Measurements from ENCODE around the gene GLIS1. TPM values are rescaled to one million over a fixed set of nuclear protein-coding genes. Genes with fewer than 3 reads are reported as not detected.

Gene GLIS1
- total and polyA plus RNA-seq, 2 experiments from 2014 or later: 0.26 to 0.31 TPM

- TF ChIP-seq STAT1 (IDR thresholded peaks at IDR 0.05; ENCODE audit: unreplicated experiment): no peak
- TF ChIP-seq, protein P1, sequence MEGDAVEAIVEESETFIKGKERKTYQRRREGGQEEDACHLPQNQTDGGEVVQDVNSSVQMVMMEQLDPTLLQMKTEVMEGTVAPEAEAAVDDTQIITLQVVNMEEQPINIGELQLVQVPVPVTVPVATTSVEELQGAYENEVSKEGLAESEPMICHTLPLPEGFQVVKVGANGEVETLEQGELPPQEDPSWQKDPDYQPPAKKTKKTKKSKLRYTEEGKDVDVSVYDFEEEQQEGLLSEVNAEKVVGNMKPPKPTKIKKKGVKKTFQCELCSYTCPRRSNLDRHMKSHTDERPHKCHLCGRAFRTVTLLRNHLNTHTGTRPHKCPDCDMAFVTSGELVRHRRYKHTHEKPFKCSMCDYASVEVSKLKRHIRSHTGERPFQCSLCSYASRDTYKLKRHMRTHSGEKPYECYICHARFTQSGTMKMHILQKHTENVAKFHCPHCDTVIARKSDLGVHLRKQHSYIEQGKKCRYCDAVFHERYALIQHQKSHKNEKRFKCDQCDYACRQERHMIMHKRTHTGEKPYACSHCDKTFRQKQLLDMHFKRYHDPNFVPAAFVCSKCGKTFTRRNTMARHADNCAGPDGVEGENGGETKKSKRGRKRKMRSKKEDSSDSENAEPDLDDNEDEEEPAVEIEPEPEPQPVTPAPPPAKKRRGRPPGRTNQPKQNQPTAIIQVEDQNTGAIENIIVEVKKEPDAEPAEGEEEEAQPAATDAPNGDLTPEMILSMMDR (conservative IDR thresholded peaks at IDR 0.05; ENCODE audit: low read depth in 2 of 2): no peak
- TF ChIP-seq ZNF331 (CRISPR knock-in tag; IDR thresholded peaks at IDR 0.05; ENCODE audit: low read depth): no peak
- TF ChIP-seq ETS1 (IDR thresholded peaks at IDR 0.05): no peak
- TF ChIP-seq, protein P2, sequence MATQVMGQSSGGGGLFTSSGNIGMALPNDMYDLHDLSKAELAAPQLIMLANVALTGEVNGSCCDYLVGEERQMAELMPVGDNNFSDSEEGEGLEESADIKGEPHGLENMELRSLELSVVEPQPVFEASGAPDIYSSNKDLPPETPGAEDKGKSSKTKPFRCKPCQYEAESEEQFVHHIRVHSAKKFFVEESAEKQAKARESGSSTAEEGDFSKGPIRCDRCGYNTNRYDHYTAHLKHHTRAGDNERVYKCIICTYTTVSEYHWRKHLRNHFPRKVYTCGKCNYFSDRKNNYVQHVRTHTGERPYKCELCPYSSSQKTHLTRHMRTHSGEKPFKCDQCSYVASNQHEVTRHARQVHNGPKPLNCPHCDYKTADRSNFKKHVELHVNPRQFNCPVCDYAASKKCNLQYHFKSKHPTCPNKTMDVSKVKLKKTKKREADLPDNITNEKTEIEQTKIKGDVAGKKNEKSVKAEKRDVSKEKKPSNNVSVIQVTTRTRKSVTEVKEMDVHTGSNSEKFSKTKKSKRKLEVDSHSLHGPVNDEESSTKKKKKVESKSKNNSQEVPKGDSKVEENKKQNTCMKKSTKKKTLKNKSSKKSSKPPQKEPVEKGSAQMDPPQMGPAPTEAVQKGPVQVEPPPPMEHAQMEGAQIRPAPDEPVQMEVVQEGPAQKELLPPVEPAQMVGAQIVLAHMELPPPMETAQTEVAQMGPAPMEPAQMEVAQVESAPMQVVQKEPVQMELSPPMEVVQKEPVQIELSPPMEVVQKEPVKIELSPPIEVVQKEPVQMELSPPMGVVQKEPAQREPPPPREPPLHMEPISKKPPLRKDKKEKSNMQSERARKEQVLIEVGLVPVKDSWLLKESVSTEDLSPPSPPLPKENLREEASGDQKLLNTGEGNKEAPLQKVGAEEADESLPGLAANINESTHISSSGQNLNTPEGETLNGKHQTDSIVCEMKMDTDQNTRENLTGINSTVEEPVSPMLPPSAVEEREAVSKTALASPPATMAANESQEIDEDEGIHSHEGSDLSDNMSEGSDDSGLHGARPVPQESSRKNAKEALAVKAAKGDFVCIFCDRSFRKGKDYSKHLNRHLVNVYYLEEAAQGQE (IDR thresholded peaks at IDR 0.05; ENCODE audit: unreplicated experiment): no peak
- TF ChIP-seq POLR2AphosphoS5 (IDR thresholded peaks at IDR 0.05; ENCODE audit: low read depth): no peak
- no peak for TF ChIP-seq NANOG (IDR thresholded peaks at IDR 0.05; ENCODE audit: borderline replicate concordance)
Measured at GRCh38 chr1:53558739-53559315, 180.1 kb downstream of the GLIS1 start (continued).

GRCh38 chr1:53557830-53558738, 180.9 kb downstream of the GLIS1 start:
- TF ChIP-seq, protein P3, sequence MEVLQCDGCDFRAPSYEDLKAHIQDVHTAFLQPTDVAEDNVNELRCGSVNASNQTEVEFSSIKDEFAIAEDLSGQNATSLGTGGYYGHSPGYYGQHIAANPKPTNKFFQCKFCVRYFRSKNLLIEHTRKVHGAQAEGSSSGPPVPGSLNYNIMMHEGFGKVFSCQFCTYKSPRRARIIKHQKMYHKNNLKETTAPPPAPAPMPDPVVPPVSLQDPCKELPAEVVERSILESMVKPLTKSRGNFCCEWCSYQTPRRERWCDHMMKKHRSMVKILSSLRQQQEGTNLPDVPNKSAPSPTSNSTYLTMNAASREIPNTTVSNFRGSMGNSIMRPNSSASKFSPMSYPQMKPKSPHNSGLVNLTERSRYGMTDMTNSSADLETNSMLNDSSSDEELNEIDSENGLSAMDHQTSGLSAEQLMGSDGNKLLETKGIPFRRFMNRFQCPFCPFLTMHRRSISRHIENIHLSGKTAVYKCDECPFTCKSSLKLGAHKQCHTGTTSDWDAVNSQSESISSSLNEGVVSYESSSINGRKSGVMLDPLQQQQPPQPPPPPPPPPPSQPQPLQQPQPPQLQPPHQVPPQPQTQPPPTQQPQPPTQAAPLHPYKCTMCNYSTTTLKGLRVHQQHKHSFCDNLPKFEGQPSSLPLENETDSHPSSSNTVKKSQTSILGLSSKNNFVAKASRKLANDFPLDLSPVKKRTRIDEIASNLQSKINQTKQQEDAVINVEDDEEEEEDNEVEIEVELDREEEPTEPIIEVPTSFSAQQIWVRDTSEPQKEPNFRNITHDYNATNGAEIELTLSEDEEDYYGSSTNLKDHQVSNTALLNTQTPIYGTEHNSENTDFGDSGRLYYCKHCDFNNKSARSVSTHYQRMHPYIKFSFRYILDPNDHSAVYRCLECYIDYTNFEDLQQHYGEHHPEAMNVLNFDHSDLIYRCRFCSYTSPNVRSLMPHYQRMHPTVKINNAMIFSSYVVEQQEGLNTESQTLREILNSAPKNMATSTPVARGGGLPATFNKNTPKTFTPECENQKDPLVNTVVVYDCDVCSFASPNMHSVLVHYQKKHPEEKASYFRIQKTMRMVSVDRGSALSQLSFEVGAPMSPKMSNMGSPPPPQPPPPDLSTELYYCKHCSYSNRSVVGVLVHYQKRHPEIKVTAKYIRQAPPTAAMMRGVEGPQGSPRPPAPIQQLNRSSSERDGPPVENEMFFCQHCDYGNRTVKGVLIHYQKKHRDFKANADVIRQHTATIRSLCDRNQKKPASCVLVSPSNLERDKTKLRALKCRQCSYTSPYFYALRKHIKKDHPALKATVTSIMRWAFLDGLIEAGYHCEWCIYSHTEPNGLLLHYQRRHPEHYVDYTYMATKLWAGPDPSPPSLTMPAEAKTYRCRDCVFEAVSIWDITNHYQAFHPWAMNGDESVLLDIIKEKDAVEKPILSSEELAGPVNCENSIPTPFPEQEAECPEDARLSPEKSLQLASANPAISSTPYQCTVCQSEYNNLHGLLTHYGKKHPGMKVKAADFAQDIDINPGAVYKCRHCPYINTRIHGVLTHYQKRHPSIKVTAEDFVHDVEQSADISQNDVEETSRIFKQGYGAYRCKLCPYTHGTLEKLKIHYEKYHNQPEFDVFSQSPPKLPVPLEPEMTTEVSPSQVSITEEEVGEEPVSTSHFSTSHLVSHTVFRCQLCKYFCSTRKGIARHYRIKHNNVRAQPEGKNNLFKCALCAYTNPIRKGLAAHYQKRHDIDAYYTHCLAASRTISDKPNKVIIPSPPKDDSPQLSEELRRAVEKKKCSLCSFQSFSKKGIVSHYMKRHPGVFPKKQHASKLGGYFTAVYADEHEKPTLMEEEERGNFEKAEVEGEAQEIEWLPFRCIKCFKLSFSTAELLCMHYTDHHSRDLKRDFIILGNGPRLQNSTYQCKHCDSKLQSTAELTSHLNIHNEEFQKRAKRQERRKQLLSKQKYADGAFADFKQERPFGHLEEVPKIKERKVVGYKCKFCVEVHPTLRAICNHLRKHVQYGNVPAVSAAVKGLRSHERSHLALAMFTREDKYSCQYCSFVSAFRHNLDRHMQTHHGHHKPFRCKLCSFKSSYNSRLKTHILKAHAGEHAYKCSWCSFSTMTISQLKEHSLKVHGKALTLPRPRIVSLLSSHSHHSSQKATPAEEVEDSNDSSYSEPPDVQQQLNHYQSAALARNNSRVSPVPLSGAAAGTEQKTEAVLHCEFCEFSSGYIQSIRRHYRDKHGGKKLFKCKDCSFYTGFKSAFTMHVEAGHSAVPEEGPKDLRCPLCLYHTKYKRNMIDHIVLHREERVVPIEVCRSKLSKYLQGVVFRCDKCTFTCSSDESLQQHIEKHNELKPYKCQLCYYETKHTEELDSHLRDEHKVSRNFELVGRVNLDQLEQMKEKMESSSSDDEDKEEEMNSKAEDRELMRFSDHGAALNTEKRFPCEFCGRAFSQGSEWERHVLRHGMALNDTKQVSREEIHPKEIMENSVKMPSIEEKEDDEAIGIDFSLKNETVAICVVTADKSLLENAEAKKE (CRISPR knock-in tag; IDR thresholded peaks at IDR 0.05): no peak
- TF ChIP-seq NANOG (IDR thresholded peaks at IDR 0.05; ENCODE audit: borderline replicate concordance): no peak
- Mint-ChIP-seq H3K4me1 (peaks cover 9% of the 10 kb centered on the region), H3K27me3 (ENCODE audit: insufficient read depth, low read depth, poor library complexity) (peaks cover 15% of the 10 kb centered on the region), H3K9me3 (no peaks in the 10 kb centered on the region; the same call in 2 of the 3 replicates), H3K4me3 (no peak overlapping the region), H3K36me3 (ENCODE audit: low read depth) (no peaks in the 10 kb centered on the region), H3K27ac (no peak overlapping the region)
- Histone ChIP-seq H3K4me1 (ENCODE audit: insufficient read depth) (no peaks in the 10 kb centered on the region), H3K4me2 (no peak overlapping the region), H3K27me3 (ENCODE audit: insufficient read depth) (no peaks in the 10 kb centered on the region), H3K27ac (ENCODE audit: low read depth) (no peak overlapping the region), H2AFZ (no peak overlapping the region), H3F3A (replicated peaks; ENCODE audit: low read depth) (no peaks in the 10 kb centered on the region), H3K36me3 (ENCODE audit: insufficient read depth) (no peaks in the 10 kb centered on the region), H3K4me3 (no peak overlapping the region), H3K9me2 (ENCODE audit: insufficient read depth) (no peaks in the 10 kb centered on the region), H4K20me1 (replicated peaks; ENCODE audit: insufficient read depth) (no peaks in the 10 kb centered on the region), H3K79me2 (replicated peaks; ENCODE audit: insufficient read depth) (no peaks in the 10 kb centered on the region)
- DNase-seq (ENCODE audit: low spot score) (no peak), ATAC-seq (no peak; the same call in 2 of the 3 replicates)

Measured in GM23338 (cell line).